ENCODE data around the gene PDGFRA. TPM values are rescaled to one million over a fixed set of nuclear protein-coding genes. Genes with fewer than 3 reads are reported as not detected.

Gene PDGFRA
- total and polyA plus RNA-seq, 4 donors = 6.5 to 37.0 (median 7.6) TPM

DNA sequence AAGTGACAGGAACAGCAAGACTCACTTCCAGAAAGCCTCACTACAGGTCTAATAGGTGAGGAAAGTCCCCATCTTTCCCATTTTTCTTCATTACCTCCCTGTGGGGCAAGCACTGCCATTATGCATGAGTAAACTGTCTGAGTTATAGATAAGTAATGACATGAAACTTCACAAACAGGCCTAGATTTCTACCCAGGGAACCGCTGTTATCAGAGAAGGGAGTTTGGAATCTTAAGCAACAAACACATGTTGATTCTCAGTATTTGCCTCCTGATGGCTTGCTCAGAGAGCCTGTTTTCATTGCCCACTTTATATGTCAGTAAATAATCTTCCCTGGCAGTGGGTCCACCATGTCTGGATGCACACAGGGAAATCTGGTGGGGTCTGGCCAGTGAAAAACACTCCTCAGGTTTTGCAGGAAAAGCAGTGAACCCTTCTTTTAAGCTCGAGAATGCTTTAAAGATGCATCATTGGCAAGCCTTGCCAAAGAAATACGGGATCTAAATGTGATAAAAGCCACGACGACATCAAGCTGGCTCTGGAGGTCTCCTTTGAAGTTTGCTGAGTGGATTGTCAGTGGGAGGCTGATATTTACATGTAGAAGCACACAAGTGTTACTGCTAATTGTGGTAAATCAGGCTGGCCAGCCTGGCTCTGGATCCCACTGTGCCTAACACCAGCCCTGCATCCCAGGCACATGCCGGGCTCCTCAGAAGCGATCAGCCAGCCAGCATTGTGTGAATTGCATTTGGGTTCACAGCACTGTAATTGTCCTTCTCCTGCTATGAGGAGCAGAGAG, 25.2 kb downstream of the PDGFRA start:
- H3K27ac ChIP-seq (ENCODE audit: low read depth in 1 of 2, low read length in 2 of 2) = no peak overlapping the region
- WGBS = 79% methylated on average over 7 of the region's 7 CpGs
- no peak overlapping the region for H3K4me3 ChIP-seq (ENCODE audit: low read depth in 1 of 3, low read length in 3 of 3)
- H3K9me3 ChIP-seq (ENCODE audit: control insufficient read depth in 4 of 4, low read length in 3 of 4) = no peaks in the 10 kb centered on the region
- no peak for DNase-seq (ENCODE audit: low spot score)
- H3K4me1 ChIP-seq (ENCODE audit: control insufficient read depth in 4 of 4, insufficient read depth in 4 of 4, low read length in 3 of 4) = no peaks in the 10 kb centered on the region
- TF ChIP-seq EGR1 (IDR thresholded peaks at IDR 0.05; ENCODE audit: low read depth in 2 of 2) = no peak
- TF ChIP-seq FOXA2 (IDR thresholded peaks at IDR 0.05) = no peak
- TF ChIP-seq, protein P1, sequence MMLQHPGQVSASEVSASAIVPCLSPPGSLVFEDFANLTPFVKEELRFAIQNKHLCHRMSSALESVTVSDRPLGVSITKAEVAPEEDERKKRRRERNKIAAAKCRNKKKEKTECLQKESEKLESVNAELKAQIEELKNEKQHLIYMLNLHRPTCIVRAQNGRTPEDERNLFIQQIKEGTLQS (IDR thresholded peaks at IDR 0.05) = no peak
- TF ChIP-seq GABPA (IDR thresholded peaks at IDR 0.05 in 1 of 2, conservative IDR thresholded peaks at IDR 0.05 in 1 of 2) = no peak
- TF ChIP-seq SP1 (IDR thresholded peaks at IDR 0.05) = no peak
- no peak for TF ChIP-seq JUND (IDR thresholded peaks at IDR 0.05)
- TF ChIP-seq HNF4A (conservative IDR thresholded peaks at IDR 0.05) = no peak
- TF ChIP-seq, protein P2, sequence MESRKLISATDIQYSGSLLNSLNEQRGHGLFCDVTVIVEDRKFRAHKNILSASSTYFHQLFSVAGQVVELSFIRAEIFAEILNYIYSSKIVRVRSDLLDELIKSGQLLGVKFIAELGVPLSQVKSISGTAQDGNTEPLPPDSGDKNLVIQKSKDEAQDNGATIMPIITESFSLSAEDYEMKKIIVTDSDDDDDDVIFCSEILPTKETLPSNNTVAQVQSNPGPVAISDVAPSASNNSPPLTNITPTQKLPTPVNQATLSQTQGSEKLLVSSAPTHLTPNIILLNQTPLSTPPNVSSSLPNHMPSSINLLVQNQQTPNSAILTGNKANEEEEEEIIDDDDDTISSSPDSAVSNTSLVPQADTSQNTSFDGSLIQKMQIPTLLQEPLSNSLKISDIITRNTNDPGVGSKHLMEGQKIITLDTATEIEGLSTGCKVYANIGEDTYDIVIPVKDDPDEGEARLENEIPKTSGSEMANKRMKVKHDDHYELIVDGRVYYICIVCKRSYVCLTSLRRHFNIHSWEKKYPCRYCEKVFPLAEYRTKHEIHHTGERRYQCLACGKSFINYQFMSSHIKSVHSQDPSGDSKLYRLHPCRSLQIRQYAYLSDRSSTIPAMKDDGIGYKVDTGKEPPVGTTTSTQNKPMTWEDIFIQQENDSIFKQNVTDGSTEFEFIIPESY (IDR thresholded peaks at IDR 0.05) = no peak
- no peak for TF ChIP-seq HNF4G (IDR thresholded peaks at IDR 0.05)
- no peak overlapping the region for H3K9ac ChIP-seq (ENCODE audit: low read depth in 1 of 2, low read length in 2 of 2)
- H3K27me3 ChIP-seq (ENCODE audit: control insufficient read depth in 4 of 4, insufficient read depth in 4 of 4, low read length in 3 of 4) = no peaks in the 10 kb centered on the region
- no peaks in the 10 kb centered on the region for H3K36me3 ChIP-seq (ENCODE audit: control insufficient read depth in 4 of 4, insufficient read depth in 3 of 4, low read depth in 1 of 4, low read length in 3 of 4)

DNA sequence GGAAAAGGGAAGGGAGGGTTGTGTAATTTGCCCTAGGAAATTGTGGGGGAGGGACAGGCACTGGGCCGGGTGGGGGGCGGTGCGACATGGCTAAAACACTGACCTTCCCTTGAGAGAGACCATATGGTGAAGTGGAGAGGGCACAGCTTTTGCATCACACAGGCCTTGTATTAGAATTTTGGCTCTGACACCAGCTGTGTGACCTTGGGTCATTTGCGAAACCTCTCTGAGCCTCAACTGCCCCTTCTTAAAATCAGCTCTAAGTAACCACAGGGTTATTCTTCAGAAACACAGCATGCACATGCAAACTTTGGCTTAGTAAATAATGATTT, 25.8 kb downstream of the PDGFRA start:
- DNase-seq (ENCODE audit: low spot score) = no peak
- Histone ChIP-seq H3K9ac (ENCODE audit: low read depth in 1 of 2, low read length in 2 of 2) (no peak overlapping the region), H3K36me3 (ENCODE audit: control insufficient read depth in 4 of 4, insufficient read depth in 3 of 4, low read depth in 1 of 4, low read length in 3 of 4) (no peaks in the 10 kb centered on the region), H3K4me3 (ENCODE audit: low read depth in 1 of 3, low read length in 3 of 3) (no peak overlapping the region), H3K4me1 (ENCODE audit: control insufficient read depth in 4 of 4, insufficient read depth in 4 of 4, low read length in 3 of 4) (no peaks in the 10 kb centered on the region), H3K27ac (ENCODE audit: low read depth in 1 of 2, low read length in 2 of 2) (no peak overlapping the region), H3K27me3 (ENCODE audit: control insufficient read depth in 4 of 4, insufficient read depth in 4 of 4, low read length in 3 of 4) (no peaks in the 10 kb centered on the region), H3K9me3 (ENCODE audit: control insufficient read depth in 4 of 4, low read length in 3 of 4) (no peaks in the 10 kb centered on the region)
- TF ChIP-seq FOXA2 (IDR thresholded peaks at IDR 0.05) = no peak
- no peak for TF ChIP-seq JUND (IDR thresholded peaks at IDR 0.05)
- TF ChIP-seq NR2F2 (IDR thresholded peaks at IDR 0.05) = no peak
- TF ChIP-seq RXRA (IDR thresholded peaks at IDR 0.05) = no peak
- TF ChIP-seq, protein P3, sequence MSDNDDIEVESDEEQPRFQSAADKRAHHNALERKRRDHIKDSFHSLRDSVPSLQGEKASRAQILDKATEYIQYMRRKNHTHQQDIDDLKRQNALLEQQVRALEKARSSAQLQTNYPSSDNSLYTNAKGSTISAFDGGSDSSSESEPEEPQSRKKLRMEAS (IDR thresholded peaks at IDR 0.05) = no peak
- TF ChIP-seq TAF1 (conservative IDR thresholded peaks at IDR 0.05) = no peak
- TF ChIP-seq HNF4G (IDR thresholded peaks at IDR 0.05) = no peak
- TF ChIP-seq GABPA (IDR thresholded peaks at IDR 0.05 in 1 of 2, conservative IDR thresholded peaks at IDR 0.05 in 1 of 2) = no peak
- no peak for TF ChIP-seq RAD21 (IDR thresholded peaks at IDR 0.05)
- TF ChIP-seq, protein P4, sequence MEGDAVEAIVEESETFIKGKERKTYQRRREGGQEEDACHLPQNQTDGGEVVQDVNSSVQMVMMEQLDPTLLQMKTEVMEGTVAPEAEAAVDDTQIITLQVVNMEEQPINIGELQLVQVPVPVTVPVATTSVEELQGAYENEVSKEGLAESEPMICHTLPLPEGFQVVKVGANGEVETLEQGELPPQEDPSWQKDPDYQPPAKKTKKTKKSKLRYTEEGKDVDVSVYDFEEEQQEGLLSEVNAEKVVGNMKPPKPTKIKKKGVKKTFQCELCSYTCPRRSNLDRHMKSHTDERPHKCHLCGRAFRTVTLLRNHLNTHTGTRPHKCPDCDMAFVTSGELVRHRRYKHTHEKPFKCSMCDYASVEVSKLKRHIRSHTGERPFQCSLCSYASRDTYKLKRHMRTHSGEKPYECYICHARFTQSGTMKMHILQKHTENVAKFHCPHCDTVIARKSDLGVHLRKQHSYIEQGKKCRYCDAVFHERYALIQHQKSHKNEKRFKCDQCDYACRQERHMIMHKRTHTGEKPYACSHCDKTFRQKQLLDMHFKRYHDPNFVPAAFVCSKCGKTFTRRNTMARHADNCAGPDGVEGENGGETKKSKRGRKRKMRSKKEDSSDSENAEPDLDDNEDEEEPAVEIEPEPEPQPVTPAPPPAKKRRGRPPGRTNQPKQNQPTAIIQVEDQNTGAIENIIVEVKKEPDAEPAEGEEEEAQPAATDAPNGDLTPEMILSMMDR (IDR thresholded peaks at IDR 0.05; ENCODE audit: low read depth, low read length, missing input control) = no peak
- TF ChIP-seq, protein P5, sequence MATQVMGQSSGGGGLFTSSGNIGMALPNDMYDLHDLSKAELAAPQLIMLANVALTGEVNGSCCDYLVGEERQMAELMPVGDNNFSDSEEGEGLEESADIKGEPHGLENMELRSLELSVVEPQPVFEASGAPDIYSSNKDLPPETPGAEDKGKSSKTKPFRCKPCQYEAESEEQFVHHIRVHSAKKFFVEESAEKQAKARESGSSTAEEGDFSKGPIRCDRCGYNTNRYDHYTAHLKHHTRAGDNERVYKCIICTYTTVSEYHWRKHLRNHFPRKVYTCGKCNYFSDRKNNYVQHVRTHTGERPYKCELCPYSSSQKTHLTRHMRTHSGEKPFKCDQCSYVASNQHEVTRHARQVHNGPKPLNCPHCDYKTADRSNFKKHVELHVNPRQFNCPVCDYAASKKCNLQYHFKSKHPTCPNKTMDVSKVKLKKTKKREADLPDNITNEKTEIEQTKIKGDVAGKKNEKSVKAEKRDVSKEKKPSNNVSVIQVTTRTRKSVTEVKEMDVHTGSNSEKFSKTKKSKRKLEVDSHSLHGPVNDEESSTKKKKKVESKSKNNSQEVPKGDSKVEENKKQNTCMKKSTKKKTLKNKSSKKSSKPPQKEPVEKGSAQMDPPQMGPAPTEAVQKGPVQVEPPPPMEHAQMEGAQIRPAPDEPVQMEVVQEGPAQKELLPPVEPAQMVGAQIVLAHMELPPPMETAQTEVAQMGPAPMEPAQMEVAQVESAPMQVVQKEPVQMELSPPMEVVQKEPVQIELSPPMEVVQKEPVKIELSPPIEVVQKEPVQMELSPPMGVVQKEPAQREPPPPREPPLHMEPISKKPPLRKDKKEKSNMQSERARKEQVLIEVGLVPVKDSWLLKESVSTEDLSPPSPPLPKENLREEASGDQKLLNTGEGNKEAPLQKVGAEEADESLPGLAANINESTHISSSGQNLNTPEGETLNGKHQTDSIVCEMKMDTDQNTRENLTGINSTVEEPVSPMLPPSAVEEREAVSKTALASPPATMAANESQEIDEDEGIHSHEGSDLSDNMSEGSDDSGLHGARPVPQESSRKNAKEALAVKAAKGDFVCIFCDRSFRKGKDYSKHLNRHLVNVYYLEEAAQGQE (IDR thresholded peaks at IDR 0.05) = no peak
- TF ChIP-seq, protein P1 (IDR thresholded peaks at IDR 0.05) = no peak
- WGBS = 88% methylated on average over 4 of the region's 4 CpGs

All from liver (tissue), 9 donors.